ENCODE results near the gene GALNT1. TPM values are rescaled to one million over a fixed set of nuclear protein-coding genes. Genes with fewer than 3 reads are reported as not detected.

Gene GALNT1
- total RNA-seq, 1 donor from 2014 or later: 113 TPM

Small RNA genes within 50 kb of the gene (microRNA-seq; reads per million reads assigned to microRNA genes)
- not detected for gene MIR3975

Other genes starting within 250 kb of the GALNT1 start
- gene ZNF24, start 237.3 kb upstream of the GALNT1 start, total RNA-seq (ENCODE audit: low replicate concordance): 53.6 and 84.8 TPM in 2 replicates
- 1.4 and 2.2 TPM in 2 replicates for gene ZNF396, start 204.4 kb upstream of the GALNT1 start, total RNA-seq (ENCODE audit: low replicate concordance)
- gene INO80C, start 83.8 kb upstream of the GALNT1 start, total RNA-seq (ENCODE audit: low replicate concordance): 12.6 and 13.2 TPM in 2 replicates